Activated CD8-positive, alpha-beta memory T cell treated with anti-CD3 and anti-CD28 coated beads, Interleukin-2, amount 50 U/mL, for 24 hours (primary cell): ENCODE data around the gene TANGO2.

Experiments used
- DNase-seq: peaks from one replicate; pipeline ENCODE4 v3.0.0-alpha.2; 2020; ENCODE audit errors: extremely low read depth

TANGO2 gene

DNA sequence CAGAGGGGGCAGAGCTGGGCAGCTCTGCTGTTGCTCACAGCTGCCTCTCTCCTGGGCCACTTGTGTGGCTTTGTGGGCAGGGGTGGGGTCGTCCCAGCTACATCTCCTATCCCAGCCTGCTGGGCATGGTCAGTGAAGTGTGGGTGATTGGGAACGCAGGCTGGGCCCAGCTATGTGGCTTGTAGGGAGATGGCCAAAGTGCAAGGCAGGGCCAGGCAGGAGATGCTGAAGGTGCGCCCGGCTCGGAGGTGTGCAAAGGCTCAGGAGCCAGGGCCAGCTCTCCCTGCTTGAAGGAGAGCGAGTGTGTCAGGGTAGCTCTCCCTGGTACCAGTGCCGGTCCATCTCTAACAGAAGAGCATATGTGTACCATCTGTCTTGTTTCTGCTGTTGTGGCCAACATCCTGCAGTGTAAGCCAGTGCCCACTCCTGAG, 86.6 kb downstream of the TANGO2 start:
- no peak for DNase-seq

DNA sequence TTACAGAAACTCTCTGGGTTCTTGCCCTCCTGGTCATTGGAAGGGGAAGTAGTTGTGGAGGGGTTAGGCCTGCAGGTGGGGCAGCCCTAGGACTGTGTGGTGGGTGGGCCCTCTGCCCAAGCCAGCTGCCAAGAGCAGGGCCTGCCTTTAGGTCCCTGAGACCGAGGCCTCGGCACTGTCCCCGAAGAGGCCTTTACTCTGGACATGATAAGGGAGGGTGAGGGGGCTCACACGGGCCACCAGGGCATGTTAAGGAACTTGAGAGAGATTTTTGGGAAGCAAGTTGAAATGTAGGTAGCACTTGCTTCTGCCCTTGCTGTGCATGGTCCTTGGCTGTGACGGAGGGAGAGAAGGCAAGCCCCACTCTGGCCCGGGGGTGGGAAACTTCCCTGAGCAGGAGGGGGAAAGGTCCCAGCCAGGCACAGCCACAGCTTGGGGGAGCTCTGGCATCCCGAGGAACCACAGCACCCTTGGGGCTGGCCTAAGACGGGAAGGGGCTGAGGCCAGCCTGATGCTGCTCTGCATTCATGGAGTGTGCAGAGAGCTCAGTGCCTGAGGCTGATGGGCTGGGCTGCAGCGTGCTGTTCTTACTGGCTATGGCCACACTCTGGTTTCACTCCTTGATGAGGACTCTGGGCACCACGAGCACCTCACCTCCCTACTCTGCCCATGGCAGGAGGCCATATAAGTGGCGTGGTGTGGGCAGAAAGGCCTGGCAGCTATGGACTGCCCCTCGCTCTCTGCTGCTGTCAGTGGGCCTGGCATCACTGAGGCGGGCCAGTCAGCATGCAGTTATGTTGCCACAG, 87.2 kb downstream of the TANGO2 start:
- no peak for DNase-seq

- DNase-seq = no peak
These were observed 87.9 kb downstream of the TANGO2 start for GRCh38 chr22:20108757-20109230.

DNA sequence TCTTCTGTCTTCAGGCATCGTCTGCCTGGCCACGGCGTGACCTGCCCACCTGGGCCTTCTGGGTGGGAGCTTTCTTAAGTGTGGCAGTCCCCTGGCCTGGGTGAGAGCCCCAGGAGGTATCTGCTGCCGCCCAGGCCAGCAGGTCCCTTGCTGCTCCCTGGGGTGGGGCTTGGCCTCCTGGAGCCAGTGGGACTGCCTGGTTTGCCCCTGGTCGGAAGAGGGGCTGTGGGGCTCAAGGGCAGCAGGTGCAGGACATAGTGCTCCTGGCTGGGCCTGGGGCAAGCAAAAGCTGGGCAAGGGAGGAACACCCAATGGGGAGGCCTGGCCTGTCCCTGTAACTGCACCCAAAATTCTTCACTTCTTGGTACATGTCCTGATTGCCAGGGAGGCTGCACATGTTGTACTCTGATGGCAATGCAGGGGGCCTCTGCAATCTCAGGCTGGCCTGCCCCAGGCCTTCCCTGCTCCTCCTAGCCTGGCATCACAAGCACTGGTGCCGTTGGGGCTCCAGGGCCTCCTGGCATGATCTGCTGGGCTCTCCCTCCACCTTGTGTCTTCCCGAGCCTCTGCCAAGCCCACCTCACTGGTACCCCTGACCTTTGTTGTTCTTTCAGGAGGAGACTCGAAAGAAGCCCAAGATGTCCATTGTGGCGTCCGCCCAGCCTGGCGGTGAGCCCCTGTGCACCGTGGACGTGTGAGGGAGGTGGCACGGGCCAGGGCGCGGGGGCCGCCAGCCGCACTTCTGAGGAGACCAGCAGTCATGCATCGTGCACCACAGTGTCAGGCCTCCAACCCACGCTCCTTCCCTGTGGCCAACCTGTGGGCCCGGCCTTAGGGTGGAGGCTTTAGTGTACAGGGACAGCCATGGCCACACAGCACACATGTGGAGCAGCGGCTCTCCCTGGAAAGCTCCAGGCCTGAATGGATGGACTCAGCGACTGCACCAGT, 88.8 kb downstream of the TANGO2 start:
- no peak for DNase-seq

DNA sequence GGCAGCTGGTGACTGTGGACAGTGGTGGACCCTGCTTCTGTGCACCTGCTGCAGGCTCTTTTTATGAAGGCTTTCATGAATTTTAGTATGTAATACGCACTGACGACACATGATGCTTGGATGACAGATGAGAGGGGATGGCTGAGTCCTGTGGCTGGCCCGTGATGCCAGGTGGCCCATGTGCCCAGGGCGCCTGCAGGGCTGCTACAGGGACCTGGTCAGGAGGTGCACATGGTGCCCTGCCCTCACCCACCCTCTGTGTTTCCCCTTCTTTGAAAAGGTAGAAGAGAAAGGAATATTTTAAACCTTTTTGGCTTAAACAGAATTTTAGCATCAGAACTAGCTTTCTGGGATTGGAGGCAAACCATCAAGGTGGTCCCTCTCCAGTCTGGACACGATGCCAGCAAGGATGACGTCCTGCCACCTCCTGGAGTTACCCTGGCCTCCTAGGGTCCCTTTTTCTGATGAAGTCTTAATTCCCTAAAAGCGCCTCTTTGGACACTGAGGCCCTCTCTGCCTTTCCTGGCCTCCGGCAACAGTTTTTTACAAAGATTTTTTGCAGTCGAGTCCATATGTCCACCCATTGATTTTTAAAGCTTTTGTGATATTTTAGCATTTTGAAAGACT, 89.6 kb downstream of the TANGO2 start:
- DNase-seq = no peak

GRCh38 chr22:20111045-20111688, 90.3 kb downstream of the TANGO2 start:
- no peak for DNase-seq

DNA sequence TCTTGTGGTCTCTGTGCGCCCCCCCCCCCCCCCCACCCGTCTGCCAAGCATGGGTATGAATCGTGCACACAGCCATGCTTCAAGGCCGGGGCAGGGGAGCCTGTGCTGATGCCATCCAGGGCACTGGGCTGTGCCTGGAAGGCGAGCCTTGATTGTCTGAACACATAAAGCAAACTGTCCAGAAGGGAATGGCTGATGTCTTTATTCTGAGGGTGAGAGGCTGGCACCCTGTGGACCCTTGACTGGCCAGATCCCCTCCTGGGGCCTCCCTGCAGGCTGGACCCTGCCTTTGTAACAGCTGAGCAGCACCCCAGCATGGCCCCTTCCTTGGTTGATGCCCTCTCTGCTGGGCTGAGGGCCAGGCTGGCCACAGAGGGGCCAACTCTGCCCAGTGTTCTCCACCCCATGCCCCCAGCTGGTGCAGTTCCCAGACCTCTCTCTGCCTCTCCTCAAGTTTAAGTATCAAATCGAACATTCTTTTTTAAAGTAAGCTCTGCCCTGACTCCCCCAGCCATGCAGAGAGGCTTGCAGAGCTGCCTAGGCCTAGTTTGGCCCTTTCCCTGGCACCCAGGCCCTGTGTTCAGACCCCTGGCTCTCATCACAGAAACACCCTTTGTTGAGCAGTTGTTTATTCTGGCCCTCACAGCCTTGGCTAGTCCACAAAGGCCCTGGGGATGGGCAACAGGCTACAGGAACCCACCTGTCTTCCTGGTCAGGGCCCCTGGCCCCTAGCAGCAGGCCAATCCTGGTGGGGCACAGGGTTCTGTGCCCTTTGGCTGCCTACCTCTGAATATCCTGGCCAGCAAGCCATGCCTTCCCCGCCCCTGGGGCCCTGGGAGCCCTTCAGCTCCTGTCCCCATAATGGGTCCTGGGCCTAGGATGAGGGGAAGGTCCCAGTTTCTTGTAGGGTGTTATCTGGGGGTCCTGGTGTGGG, 91.0 kb downstream of the TANGO2 start:
- no peak for DNase-seq

DNA sequence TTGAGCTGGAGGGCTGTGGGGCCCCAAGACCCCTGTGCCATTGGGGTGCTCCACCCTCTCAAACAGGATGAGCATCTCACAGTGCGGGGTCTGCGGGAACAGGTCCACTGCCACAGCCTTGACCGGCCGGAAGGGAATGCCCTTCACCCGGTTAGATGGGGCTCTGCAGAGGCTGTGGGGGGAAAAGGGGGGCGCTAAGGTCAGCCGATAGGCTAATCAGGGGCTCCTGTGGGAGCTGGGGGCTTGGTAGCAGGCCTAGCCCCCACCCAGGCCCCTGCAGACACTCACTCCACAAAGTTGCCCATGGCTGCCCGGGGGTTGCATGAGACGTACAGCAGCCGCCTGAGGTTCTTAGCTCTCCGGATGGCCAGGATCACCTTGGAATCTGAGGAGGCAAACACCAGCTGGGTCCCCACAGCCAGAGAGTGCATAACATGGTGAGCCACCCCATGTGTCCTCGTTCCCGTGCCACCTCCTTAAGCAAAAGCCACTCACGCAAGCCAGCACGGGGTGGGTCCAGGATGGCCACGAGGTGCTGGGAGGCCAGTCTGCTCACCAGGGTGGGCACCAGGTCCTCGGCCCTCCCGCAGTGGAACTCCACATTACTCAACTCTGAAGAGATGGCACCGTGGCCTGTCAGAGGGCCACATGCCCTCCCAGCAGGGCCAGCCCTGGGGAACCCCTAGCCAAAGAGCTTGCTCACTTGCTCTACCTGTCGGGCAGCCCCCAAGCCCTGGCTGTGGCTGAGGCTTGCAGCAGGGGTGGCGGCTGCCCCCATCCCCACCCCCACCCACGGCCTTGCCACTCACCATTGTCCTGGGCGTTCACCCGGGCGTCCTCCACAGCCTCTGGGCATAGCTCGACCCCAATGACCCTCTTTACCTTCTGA, 92.0 kb downstream of the TANGO2 start:
- no peak for DNase-seq

GRCh38 chr22:20113551-20114310, 92.8 kb downstream of the TANGO2 start:
- no peak for DNase-seq

DNA sequence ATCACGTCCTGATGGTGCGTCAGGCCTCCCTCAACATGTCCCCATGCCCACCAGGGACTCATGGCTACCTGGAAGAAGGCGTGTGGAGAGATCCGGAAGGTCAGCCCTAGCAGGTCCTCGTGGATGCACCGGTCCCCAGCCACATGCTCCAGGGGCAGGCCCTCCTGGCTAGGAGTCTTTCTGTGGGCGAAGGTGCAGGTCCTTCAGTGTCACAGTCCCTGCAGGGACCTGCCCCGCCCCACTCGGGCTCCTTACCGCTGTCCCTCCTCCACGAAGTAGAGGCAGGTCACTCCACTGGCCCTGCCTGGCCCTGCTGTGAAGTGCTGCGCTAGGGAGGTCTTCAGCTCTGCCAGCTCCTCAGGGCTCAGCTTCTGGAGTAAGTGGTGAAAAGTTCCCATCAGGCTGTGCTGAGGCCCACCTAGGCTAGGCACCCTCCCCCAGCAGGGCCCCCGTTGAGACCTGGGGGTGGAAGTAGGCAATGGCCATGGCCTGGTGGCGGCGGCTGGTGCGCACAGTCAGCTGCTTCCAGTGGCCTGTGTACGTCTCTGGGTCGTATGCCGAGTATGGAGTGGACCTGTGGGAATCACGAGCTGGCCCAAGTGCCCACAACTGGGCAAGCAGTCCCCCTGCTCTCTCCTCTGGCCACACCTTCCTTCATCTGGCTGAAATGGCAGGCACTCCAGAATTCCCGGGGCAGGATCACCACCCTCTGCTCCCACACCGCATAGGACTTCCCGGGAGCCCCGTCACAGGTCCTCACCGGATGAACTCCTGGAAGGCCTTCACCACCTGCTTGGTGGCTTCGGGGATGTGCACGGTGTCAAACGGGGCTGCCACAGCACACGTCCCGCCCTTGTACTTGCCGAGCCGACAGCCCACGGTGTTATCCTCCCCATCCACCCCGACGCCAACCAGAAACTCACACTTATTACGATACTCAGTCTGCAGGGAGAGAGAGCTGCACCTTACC, 93.9 kb downstream of the TANGO2 start:
- DNase-seq = no peak

DNA sequence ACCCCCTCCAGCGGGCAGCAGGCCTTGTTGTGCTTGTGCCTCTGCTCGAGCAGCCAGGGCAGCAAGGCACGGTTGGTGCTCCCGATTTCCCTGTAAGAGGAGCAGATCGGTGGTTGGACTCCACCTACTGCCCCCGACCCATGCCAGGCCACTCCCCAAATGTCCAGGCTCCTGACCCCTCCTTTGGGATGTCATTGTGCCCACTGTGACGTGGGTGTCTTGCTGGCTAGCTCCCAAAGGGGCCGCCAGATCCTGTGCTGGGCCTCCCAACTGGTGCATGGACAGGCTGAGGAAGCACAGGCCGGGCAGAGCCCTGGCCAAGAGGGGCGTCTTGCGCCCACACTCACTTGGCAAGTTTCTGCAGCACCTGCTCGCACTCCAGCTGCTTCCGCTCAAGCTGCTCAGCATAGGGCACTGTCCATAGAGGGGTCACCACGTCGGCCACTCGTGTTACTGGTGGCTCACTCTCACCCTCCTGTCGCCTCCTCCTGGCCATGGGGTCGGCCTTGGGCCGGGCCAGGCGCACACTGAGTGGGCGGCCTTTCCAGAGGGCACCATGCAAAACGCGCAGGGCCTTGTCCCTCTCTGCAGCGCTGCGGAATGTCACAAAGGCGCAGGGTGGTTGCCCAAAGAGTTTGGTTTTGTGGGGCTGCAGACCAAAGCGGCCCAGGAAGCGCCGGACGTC, 94.9 kb downstream of the TANGO2 start, which contains the start of gene RANBP1:
Gene RANBP1 (plus strand): TSS at position 414 of the 685 bp plus-strand sequence. CDS start 81 bp downstream, at position 495.
- no peak for DNase-seq

GRCh38 chr22:20116376-20116950, 95.6 kb downstream of the TANGO2 start:
- DNase-seq = no peak
